IPS-NIHi7 (cell line): ENCODE data around the gene UPK1B.
"Not testable (repeated sequence)": the region's sequence is repeated elsewhere in the genome, so short reads cannot be mapped to it uniquely, and the experiment has no call there.

Experiments
- DNase-seq: peaks from one replicate; pipeline ENCODE4 v3.0.0; 2012; ENCODE audit warnings: mixed read lengths; ENCODE audit errors: extremely low spot score

The UPK1B gene

DNA sequence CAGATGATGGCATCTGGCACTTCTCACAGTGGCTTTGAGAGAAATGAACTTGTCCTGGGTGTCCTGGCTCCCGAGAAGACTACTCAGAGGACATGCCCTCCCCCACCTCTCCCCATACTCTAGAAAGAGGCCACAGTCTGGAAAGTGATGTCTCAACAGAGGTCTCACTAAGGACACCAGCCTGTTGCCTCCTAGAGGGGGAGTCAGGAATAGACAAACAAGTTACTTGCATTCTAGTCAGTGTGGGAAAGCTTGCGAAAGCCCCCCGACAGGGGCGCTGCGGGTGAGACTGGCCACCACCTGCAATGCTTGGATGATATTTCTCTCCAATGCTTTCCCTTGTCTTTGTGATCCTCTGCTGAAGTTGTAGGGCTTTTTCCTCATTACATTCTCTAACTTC, 50.1 kb downstream of the UPK1B start:
- no peak for DNase-seq

DNA sequence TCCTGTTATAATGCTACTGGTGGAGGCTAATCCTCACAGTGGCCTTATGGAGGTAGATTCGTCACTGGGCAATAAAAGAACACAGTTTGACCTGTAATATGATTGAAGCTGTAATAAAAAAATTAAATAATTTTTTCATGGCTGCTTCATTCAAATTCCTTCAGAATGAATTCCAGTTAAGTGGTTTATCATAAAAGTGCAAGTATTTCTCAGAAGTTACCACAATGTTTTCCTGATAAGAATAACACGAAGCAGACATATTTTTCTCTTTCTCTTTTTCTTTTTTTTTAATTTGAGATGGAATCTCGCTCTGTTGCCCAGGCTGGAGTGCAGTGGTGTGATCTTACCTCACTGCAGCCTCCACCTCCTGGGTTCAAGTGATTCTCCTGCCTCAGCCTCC, 51.7 kb downstream of the UPK1B start:
- no peak for DNase-seq

DNA sequence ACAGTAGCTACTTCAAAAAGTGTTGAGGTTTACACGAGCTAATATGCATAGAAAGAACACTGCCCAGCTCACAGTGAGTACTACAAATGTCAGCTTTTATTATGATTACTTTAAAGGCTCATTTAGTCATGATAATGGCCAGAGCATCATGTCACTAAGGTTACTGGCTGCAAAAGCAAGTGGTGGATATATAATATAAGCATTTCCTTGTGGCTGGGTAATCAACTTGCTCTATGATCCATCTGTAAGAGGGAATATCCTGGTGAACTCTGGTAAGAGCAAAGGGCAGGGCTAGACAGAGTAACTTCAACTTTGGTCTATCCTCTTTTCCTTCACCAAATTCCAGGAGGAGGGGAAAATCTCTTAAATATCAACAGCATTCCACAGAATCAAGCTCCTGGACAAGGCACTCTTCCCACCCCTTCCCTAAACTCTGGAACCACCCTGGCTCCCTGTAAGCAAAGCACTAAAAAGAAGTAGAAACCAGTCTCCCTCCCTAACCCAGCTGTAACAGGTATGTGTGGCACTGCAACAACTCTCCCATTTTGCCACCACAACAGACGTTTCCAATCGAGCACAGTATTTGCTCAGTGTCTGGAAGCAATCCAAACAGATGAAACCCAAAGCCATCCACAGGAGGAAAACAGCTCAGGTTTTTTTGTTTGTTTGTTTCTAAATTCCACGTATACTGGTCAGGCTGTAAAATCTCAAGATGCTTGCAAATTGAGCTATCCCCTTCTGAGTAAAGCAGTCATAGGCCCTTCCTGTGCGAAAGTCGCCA, 53.9 kb downstream of the UPK1B start:
- DNase-seq, result no peak

DNA sequence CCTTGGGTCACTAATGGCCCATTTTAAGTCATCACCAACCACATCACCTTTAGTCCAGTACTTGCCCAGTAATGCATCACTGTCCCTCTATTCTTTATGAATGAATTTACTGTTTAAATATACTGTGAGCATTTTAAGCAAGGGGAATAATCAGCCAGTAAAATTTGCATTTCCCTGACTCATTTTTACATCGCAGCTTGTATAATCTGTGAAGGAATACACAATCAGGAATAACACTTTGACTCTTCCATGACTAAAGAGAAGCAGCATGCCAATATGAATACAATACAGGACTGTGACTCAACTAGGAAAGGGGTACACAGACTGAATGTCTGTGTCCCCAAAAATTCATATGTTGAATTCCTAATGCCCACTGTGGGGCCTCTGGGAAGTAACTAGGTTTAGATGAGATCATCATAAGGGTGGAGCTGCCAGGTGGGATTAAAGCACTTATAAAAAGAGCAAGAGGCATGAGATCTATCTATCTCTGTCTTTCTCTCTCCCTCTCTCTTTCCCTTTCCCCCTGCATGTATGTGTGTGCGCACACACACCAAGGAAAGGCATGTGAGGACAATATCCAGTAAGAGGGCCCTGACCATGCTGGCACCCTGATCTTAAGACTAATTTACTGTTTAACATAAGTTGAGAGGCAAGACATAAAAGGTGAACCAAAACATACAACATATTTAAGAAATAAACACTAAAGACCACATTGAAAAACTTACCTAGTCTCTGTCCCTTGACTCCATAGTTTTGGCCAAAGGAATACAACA, 55.2 kb downstream of the UPK1B start:
- DNase-seq, result no peak

DNA sequence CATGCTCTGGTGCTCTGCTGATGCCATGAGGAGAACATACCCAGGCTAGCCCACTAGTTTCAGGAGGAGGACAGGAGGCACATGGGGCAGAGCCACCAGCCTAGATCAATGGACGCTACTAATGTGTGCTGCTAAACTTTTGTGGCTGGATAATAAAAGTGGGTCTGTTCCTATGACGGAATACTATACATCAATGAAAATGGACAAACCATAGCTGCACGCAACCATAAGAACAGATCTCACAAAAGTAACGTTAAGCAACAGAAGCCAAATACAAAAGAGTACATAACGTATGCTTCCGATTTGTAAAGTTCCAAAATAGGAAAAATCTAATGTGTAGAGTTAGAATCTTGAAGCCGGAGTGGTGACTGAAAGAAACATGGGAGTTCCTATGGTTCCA, 55.8 kb downstream of the UPK1B start:
- DNase-seq, result no peak

DNA sequence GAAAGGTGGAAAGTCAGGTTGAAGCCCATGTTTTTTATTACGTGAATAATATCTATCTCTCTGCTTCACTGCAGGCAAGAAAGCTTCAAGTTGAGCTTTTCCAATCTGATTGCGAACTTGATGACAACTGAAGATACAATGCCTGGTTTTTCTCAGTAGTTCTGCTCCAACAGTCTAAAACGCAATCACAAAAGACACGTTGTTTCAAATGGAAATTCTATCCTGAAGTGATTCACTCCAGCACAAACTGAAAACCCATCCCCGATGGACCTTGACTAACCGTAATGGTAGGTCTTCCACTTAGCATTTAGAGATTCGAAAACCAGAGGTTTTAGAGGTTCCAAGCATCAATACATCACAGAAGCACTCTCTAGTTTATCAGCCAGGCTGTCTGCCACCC, 56.7 kb downstream of the UPK1B start:
- DNase-seq, result no peak

DNA sequence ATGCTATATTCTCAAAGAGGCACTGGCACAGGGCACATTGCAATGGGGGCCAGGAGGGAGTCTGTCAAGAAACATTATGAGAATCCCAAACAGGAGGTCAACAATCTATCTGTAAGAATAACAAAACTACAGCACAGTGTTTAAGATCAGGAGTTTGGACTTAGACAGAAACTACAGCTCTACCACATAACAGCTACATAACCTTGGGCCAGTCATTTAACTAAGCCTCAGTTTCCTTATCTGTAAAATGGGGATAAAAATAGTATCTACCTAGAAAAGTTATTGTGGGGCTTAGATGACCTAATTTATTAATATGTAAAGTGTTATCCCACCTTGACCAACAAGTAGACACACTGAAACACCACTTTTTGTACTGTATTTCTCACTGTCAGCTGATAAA, 57.3 kb downstream of the UPK1B start:
- DNase-seq, result no peak

DNA sequence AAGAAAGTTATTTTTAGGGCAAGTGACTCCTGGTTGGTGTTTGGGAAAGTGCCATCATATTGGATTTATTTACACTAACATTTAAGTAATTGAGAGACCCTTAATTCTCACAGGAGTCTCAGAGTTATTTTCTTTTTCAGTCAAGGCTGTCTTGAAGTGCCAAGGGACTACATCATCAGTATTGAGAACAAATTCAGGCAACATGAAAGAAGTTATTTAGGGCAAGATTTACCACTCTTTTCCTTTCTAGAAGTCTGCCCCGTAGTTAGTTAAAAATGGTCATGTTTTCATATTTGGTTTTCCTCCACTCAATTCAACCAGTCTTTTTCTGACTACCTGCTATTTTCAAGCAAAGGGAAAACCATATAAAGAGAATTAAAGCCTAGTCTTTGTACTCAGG, 61.2 kb downstream of the UPK1B start:
- DNase-seq, result no peak

DNA sequence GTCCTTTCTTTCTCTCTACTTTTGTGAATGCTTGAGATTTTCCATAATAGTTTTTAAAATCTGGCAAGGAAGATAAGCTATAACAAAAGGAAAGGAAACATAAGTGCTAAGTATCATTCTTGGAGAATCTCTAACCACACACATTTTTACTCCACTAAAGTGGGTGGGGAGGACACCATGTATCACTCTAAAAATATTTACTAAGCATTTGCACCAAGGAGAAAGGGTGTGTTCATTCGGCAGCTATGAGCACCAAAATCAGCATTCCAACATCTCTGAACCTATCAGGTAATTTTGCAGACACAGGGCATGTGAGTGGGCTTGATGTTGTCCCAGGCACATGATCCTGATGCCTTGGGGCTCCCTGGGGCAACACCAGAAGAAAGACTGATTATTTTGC, 61.8 kb downstream of the UPK1B start:
- DNase-seq, result no peak

DNA sequence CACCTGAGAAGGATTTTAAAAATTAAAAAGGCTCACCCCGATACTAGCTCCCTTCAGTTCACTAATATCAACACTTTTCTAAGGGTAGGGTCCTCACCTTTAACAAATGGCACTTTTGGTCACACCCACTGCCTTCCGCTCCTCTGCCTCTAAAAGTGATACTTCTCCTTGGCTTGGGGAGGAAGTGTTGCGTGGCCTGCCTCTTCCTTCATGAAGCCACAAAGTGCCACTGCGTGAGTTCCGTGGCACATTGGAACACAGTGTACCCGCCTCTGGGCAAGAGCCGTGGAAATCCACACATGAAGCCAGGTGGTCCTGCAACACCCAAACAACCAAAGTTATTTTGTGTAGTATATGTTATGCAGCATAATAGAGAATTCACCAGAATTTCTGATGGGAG, 63.4 kb downstream of the UPK1B start:
- DNase-seq, result no peak

DNA sequence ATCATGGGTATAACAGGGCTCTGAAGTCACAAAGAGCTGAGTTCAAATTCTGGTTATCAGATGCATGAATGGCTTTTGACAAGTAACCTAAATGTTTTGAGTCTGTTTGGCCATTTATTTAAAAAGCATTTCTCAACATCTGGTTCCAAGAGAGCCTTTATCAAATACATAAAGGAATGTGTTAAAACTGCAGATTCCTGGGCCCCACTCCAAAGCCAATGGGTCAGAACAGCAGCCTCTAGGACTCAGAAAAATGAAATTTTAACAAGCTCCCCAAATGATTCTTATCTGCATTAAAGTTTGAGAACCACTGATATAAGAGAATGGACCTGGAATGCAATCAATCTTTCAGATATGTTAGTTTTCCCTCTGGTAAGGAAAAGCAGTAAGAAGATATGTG, 63.9 kb downstream of the UPK1B start:
- DNase-seq, result no peak

DNA sequence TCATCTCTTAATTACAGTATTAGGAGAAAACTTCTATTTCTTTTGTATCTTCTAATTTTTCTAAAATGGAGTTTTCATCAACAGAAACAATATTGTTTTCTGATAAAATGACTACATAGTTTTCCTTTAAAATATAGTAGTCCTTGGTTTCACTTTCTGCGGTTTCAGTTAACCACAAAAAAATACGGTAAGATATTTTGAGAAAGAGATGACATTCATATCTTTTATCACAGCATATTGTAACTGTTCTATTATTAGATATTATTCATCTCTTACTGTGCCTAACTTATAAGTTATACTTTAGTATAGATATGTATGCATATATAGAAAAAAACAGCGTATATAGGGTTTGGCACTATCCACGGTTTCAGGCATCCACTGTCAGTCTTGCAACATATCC, 65.0 kb downstream of the UPK1B start:
- no peak for DNase-seq

DNA sequence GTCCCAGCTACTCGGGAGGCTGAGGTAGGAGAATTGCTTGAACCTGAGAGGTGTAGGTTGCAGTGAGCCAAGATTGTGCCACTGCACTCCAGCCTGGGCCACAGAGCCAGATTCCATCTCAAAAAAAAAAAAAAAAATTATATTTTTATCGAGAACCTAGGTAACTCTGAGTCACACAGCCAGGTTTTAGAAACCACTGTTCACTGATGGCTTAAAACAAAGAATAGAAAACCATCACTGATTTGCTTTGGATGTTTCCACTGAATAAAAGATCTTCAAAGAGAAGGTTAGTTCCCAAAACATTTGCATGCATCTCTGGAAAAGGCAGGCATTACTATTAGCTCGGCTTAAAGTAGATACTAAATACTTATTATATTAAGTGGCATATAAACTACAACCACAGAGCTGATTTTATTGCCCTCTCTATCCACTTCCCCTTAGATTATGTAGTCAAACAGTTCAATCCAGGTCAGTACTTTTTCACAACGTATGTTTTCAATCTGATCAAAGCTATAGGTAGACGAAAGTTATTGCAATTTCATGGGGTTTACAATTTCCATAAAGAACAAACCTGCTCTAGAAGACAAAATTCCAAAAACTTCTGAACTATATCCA, 65.9 kb downstream of the UPK1B start:
- no peak for DNase-seq

DNA sequence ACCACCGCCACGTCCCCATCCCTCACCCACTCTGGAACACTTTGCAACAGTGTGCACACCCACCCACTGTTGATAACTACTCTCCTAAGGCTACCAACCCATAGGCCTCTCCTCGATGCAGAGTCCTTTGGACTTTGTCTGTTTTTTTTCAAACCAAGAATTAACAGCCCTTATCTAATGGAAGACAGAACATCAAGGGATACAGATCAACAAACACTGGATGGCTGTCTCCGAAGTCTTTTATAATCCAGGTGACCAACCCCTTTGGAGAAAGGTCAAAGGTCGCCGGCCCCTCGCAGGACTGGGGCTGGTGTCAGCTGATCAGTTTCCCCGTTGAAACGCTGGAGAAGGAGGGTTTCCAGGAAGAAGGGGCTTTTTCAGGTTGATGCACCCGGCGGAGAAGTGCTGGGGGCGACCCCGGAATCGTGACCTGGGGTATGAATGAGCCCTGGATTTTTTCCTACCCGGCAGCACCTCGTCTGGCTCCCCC, 66.7 kb downstream of the UPK1B start:
- peak; percentile 22 for DNase-seq

DNA sequence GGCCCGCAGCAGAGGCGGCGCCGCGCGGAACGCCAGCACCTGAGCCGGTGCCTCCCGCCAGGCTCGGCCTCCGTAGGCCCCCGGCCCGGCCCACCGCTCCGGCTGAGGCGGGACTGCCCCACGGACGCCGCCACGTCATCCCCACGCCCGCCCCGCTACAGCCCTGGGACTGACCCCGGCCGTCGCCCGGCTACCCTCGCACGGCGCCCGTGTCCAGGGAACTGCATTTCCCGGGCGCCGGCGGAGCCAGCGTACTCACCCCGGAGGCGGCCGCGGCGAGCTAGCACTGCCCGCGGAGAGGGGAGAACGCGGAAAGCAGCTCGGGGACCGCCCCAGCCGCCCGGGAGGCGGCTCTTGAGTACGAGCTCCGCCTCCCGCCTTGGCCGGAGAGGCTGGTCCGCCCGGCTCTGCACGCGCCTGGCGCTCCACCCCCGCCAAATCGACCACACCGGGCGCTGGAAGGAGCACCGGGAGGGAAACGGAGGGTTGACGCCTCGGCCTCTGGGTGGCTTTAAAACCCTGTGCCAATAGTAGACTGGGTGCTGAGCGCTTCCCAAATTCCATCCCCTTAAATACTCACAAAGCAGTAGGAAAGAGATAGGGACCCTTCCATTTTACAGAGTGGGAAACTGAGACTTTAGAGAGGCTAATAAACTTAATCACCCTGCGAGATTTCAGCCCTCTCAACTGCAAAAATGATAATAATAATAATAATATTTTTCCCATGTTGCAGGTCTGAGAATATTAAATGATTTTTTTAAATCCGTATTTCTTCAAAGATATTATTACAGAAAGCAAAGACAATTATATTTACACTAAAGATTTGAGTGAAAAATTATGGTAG, 67.4 kb downstream of the UPK1B start, which contains the start of gene B4GALT4:
Gene B4GALT4, minus strand, starts transcription at position 288 of the 844 bp plus-strand sequence. CDS start 10,779 bp downstream, outside the sequence.
- peak; percentile 93 for DNase-seq

DNA sequence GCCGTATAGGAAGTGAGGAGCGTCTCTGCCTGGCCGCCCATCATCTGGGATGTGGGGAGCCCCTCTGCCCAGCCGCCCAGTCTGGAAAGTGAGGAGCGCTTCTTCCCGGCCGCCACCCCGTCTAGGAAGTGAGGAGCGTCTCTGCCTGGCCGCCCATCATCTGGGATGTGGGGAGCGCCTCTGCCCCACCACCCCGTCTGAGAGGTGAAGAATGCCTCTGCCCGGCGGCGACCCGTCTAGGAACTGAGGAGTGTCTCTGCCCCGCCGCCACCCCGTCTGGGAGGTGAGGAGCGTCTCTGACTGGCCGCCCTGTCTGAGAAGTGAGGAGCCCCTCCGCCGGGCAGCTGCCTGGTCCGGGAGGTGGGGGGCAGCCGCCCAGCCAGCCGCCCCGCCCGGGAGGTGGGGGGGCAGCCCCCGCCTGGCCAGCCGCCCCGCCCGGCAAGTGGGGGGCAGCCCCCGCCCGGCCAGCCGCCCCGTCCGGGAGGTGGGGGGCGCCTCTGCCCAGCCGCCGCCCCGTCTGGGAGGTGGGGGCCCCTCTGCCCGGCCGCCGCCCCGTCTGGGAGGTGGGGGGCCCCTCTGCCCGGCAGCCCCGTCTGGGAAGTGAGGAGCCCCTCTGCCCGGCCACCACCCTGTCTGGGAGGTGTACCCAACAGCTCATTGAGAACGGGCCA, 69.1 kb downstream of the UPK1B start:
- not testable (repeated sequence) for DNase-seq

DNA sequence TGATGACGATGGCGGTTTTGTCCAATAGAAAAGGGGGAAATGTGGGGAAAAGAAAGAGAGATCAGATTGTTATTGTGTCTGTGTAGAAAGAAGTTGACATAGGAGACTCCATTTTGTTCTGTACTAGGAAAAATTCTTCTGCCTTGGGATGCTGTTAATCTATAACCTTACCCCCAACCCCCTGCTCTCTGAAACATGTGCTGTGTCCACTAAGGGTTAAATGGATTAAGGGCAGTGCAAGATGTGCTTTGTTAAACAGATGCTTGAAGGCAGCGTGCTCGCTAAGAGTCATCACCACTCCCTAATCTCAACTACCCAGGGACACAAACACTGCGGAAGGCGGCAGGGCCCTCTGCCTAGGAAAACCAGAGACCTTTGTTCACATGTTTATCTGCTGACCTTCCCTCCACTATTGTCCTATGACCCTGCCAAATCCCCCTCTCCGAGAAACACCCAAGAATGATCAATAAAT, 69.7 kb downstream of the UPK1B start:
- not testable (repeated sequence) for DNase-seq

DNA sequence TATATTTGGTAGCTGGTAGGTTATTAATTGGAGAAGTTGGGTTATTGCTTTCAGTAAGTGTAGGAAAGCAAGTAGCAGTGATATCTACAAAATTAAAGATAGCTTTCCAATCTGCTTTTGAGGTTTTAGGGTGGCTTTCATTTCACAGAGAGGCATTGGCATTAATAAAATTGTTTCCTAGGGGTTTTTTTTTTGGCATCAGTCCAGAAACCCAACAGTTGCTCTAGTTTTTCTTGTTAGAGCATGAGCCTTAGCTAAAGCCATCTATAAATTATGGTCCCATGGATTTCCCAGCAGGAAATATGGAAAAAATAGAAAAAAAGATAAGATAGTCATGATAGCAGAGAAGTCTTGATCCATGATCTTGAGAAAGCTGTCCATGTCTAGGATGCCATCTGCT, 70.3 kb downstream of the UPK1B start:
- DNase-seq, result no peak

DNA sequence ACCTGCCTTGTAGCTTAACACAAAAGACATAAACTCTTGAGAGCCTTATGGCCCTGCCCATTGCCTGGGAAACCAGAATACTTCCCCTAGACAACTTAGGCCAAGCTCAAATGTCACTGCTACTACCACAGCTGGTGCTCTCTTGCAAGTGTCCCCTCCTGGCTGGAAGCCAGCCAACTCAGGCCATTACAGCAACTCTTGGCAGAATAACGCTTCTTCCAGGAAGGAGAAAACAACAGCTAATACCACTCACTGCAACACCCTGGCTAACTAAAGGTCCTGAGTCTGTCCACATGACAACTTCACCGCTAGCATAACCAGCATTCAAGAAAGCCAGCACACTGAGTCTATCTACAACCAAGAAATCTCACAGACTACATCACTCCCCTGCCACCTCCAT, 72.4 kb downstream of the UPK1B start:
- DNase-seq, result no peak
